GM12878 (cell line): ENCODE data around the gene CTSW. TPM values are rescaled to one million over a fixed set of nuclear protein-coding genes. Genes with fewer than 3 reads are reported as not detected.

Experiments
- ATF7 ChIP-seq: fragments of 450-650 bp; IDR thresholded peaks from 2 replicates; pipeline ENCODE4 v1.6.1; 2016; ENCODE audit warnings: low read depth, mild to moderate bottlenecking
- CREM ChIP-seq: IDR thresholded peaks from 2 replicates; pipeline ENCODE4 v1.6.1; 2014; ENCODE audit warnings: antibody characterized with exemption, low read depth
- EGR1 ChIP-seq, 2 experiments: IDR thresholded peaks; 1 replicate in 1 of 2; 2 replicates in 1 of 2; pipeline ENCODE4 v1.6.1; 2011 to 2012; ENCODE audit warnings: low read depth in 2 of 2, low read length in 2 of 2, borderline replicate concordance in 1 of 2, mild to moderate bottlenecking in 1 of 2, moderate library complexity in 1 of 2
- ESRRA ChIP-seq: IDR thresholded peaks from 2 replicates; pipeline ENCODE4 v1.6.1; 2012; ENCODE audit warnings: mild to moderate bottlenecking, low read length, improper control_type of control experiment
- GATAD2B ChIP-seq: fragments of 450-650 bp; conservative IDR thresholded peaks from 2 replicates; pipeline ENCODE4 v1.6.1; 2017; ENCODE audit warnings: low read depth, mild to moderate bottlenecking, moderate library complexity
- HDAC6 ChIP-seq: fragments of 200-600 bp; sonication (generic); IDR thresholded peaks from one replicate; pipeline ENCODE4 v1.8.0; 2017; ENCODE audit warnings: antibody characterized with exemption; ENCODE audit not compliant: unreplicated experiment
- RBBP5 ChIP-seq: fragments of 200-600 bp; sonication (generic); conservative IDR thresholded peaks from 2 replicates; pipeline ENCODE4 v1.6.1; 2016
- RCOR1 ChIP-seq: conservative IDR thresholded peaks from 2 replicates; pipeline ENCODE4 v1.6.1; 2012; ENCODE audit warnings: low read depth, low read length, improper control_type of control experiment
- RELA ChIP-seq: fragments of 450-650 bp; IDR thresholded peaks from 2 replicates; pipeline ENCODE4 v1.8.0; 2014; ENCODE audit warnings: borderline replicate concordance; ENCODE audit not compliant: partially characterized antibody
- REST ChIP-seq: IDR thresholded peaks from 2 replicates; pipeline ENCODE4 v1.6.1; 2012; ENCODE audit warnings: mild to moderate bottlenecking, low read depth, low read length
- SIX5 ChIP-seq: IDR thresholded peaks from 2 replicates; pipeline ENCODE4 v1.6.1; 2011; ENCODE audit warnings: mild to moderate bottlenecking, low read depth, low read length, moderate library complexity; ENCODE audit not compliant: severe bottlenecking
- ZBTB33 ChIP-seq: fragments of 450-650 bp; IDR thresholded peaks from 2 replicates; pipeline ENCODE4 v1.6.1; 2017; ENCODE audit warnings: mild to moderate bottlenecking
- ZSCAN29 ChIP-seq: fragments of 450-650 bp; IDR thresholded peaks from 2 replicates; pipeline ENCODE4 v1.6.1; 2017; ENCODE audit warnings: mild to moderate bottlenecking, moderate library complexity
- polyA plus RNA-seq, 11 experiments: library from polyadenylated mRNA; depleted of rRNA in 4 of 11; unstranded in 6 of 11; stranded (reverse) in 5 of 11; fragments of >200 nt; fragmentation: Nextera tagmentation in 4 of 11; fragmentation: Illumina TruSeq in 1 of 11; extraction: Ambion mirVana in 4 of 11; extraction: Trizol in 1 of 11; gene quantifications; 1 replicate in 1 of 11; 2 replicates in 10 of 11; pipeline versions ENCODE4 v1.2.1 to v1.2.3, GENCODE V29; 2011 to 2016; ENCODE audit warnings: inconsistent platforms in 2 of 11, missing spikeins in 2 of 11, low read depth in 1 of 11
- total RNA-seq, 4 experiments: library from RNA; depleted of rRNA in 3 of 4; stranded (reverse); fragments of >200 nt in 3 of 4; fragmentation: Illumina TruSeq in 1 of 4; extraction: Trizol in 1 of 4; gene quantifications; 2 replicates each; pipeline versions ENCODE4 v1.2.1 to v1.2.3, GENCODE V29; 2013 to 2021
- TF ChIP-seq, protein P1 (sequence below): fragments of 450-650 bp; IDR thresholded peaks from 2 replicates; pipeline ENCODE4 v1.6.1; 2017; ENCODE audit warnings: borderline replicate concordance
- TF ChIP-seq, protein P2 (sequence below): fragments of 450-650 bp; IDR thresholded peaks from 2 replicates; pipeline ENCODE4 v1.6.1; 2016; ENCODE audit warnings: mild to moderate bottlenecking, moderate library complexity, borderline replicate concordance

Gene CTSW
- total and polyA plus RNA-seq, 10 of the 15 experiments (the other 5 are each of a cell fraction or from before 2014, with no cell fraction given): 0.53 to 12.0 (median 1.7) TPM

GRCh38 chr11:65918211-65919140, 38.8 kb downstream of the CTSW start, which contains the start of gene C11orf68 (continued):
- TF ChIP-seq REST (no peak), ATF7 (no peak), RBBP5 (no peak), RCOR1 (0 out of 2 replicates have a peak, but pooled peaks have one; percentile 10), ESRRA (no peak), SIX5 (peak; percentile 6), HDAC6 (no peak), ZSCAN29 (peak; percentile 56; the same call in 1 of the 2 replicates), ZBTB33 (no peak), GATAD2B (peak; percentile 3), CREM (no peak), EGR1 (IDR thresholded peaks at IDR 0.05; ENCODE audit: borderline replicate concordance in 1 of 2, low read depth in 2 of 2, low read length in 2 of 2) (peak in 1 of 2 experiments; percentile 77; a peak in 2 of 3 replicates), RELA (peak; percentile 12)
- TF ChIP-seq, protein P1, sequence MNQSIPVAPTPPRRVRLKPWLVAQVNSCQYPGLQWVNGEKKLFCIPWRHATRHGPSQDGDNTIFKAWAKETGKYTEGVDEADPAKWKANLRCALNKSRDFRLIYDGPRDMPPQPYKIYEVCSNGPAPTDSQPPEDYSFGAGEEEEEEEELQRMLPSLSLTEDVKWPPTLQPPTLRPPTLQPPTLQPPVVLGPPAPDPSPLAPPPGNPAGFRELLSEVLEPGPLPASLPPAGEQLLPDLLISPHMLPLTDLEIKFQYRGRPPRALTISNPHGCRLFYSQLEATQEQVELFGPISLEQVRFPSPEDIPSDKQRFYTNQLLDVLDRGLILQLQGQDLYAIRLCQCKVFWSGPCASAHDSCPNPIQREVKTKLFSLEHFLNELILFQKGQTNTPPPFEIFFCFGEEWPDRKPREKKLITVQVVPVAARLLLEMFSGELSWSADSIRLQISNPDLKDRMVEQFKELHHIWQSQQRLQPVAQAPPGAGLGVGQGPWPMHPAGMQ: no peak
- TF ChIP-seq, protein P2, sequence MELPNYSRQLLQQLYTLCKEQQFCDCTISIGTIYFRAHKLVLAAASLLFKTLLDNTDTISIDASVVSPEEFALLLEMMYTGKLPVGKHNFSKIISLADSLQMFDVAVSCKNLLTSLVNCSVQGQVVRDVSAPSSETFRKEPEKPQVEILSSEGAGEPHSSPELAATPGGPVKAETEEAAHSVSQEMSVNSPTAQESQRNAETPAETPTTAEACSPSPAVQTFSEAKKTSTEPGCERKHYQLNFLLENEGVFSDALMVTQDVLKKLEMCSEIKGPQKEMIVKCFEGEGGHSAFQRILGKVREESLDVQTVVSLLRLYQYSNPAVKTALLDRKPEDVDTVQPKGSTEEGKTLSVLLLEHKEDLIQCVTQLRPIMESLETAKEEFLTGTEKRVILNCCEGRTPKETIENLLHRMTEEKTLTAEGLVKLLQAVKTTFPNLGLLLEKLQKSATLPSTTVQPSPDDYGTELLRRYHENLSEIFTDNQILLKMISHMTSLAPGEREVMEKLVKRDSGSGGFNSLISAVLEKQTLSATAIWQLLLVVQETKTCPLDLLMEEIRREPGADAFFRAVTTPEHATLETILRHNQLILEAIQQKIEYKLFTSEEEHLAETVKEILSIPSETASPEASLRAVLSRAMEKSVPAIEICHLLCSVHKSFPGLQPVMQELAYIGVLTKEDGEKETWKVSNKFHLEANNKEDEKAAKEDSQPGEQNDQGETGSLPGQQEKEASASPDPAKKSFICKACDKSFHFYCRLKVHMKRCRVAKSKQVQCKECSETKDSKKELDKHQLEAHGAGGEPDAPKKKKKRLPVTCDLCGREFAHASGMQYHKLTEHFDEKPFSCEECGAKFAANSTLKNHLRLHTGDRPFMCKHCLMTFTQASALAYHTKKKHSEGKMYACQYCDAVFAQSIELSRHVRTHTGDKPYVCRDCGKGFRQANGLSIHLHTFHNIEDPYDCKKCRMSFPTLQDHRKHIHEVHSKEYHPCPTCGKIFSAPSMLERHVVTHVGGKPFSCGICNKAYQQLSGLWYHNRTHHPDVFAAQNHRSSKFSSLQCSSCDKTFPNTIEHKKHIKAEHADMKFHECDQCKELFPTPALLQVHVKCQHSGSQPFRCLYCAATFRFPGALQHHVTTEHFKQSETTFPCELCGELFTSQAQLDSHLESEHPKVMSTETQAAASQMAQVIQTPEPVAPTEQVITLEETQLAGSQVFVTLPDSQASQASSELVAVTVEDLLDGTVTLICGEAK: peak; percentile 70
